SK-N-SH (cell line): Measurements from ENCODE around the gene RNF167. TPM values are rescaled to one million over a fixed set of nuclear protein-coding genes. Genes with fewer than 3 reads are reported as not detected.

Experiments used
- CTCF ChIA-PET: fragments of 300-600, 350-600 bp; formaldehyde crosslinking; extraction: SDS; loops from one replicate; lab custom pipeline; 2021; lab: Yijun Ruan, JAX
- POLR2A ChIA-PET: fragments of 350-600 bp; sonication (Branson Sonifier 250); formaldehyde crosslinking; extraction: SDS; loops from one replicate; lab custom pipeline; 2020; ENCODE audit warnings: antibody characterized with exemption, inconsistent platforms; lab: Yijun Ruan, JAX
- DNase-seq: peaks from one replicate; pipeline ENCODE4 v3.0.0; 2012
- H2AFZ ChIP-seq: fragments of 200-600 bp; sonication (generic); 2 replicates; pipeline ENCODE4 v1.8.1; 2016; ENCODE audit warnings: antibody characterized with exemption, mild to moderate bottlenecking, low read depth
- H3F3A ChIP-seq: fragments of 200-600 bp; sonication (generic); replicated peaks from 2 replicates; pipeline ENCODE3; 2016; ENCODE audit warnings: antibody characterized with exemption, mild to moderate bottlenecking; ENCODE audit not compliant: insufficient read depth
- H3K27ac ChIP-seq, 2 experiments: fragments of 200-500 bp in 1 of 2; fragments of 200-600 bp in 1 of 2; sonication (Bioruptor generic) in 1 of 2; sonication (generic), shearing (Covaris generic) in 1 of 2; 2 replicates each; pipeline versions ENCODE4 v1.5.1 to v1.6.1; 2014 to 2016; ENCODE audit warnings: low read depth in 2 of 2, inconsistent platforms in 1 of 2, low read length in 1 of 2, mild to moderate bottlenecking in 1 of 2, mixed read lengths in 1 of 2
- H3K27me3 ChIP-seq: fragments of 200-600 bp; sonication (generic), shearing (Covaris generic); 2 replicates; pipeline ENCODE4 v1.6.1; 2016; ENCODE audit warnings: mixed run types; ENCODE audit not compliant: insufficient read depth
- H3K36me3 ChIP-seq, 2 experiments: fragments of 200-500 bp in 1 of 2; fragments of 200-600 bp in 1 of 2; sonication (Bioruptor generic) in 1 of 2; sonication (generic) in 1 of 2; replicated peaks in 1 of 2; 2 replicates each; pipeline versions ENCODE3 to v1.5.1; 2014 to 2016; ENCODE audit warnings: low read length in 1 of 2, mild to moderate bottlenecking in 1 of 2; ENCODE audit not compliant: insufficient read depth in 2 of 2, control insufficient read depth in 1 of 2
- H3K4me1 ChIP-seq, 2 experiments: fragments of 200-500 bp in 1 of 2; fragments of 200-600 bp in 1 of 2; sonication (Bioruptor generic) in 1 of 2; sonication (generic), shearing (Covaris generic) in 1 of 2; 2 replicates each; pipeline versions ENCODE4 v1.5.1 to v1.6.1; 2014 to 2016; ENCODE audit warnings: low read depth in 1 of 2, low read length in 1 of 2, mixed run types in 1 of 2; ENCODE audit not compliant: insufficient read depth in 2 of 2, control insufficient read depth in 1 of 2
- H3K4me2 ChIP-seq: fragments of 200-600 bp; sonication (generic), shearing (Covaris generic); 2 replicates; pipeline ENCODE4 v1.6.1; 2017; ENCODE audit warnings: mixed run types
- H3K4me3 ChIP-seq, 2 experiments: fragments of 200-500 bp in 1 of 2; fragments of 200-600 bp in 1 of 2; sonication (Bioruptor generic) in 1 of 2; sonication (generic), shearing (Covaris generic) in 1 of 2; 2 replicates each; pipeline versions ENCODE4 v1.5.1 to v1.8.1; 2014 to 2016; ENCODE audit warnings: low read depth in 2 of 2, inconsistent platforms in 1 of 2, low read length in 1 of 2, mild to moderate bottlenecking in 1 of 2, mixed read lengths in 1 of 2, moderate library complexity in 1 of 2
- H3K79me2 ChIP-seq: fragments of 200-600 bp; sonication (generic); 2 replicates; pipeline ENCODE4 v1.8.1; 2017; ENCODE audit warnings: mild to moderate bottlenecking; ENCODE audit not compliant: insufficient read depth
- H3K9ac ChIP-seq: fragments of 200-600 bp; sonication (generic); 2 replicates; pipeline ENCODE4 v1.6.1; 2017; ENCODE audit warnings: mixed run types
- H3K9me2 ChIP-seq: fragments of 200-600 bp; sonication (generic); 2 replicates; pipeline ENCODE4 v1.6.1; 2017; ENCODE audit warnings: mixed run types
- H3K9me3 ChIP-seq: fragments of 200-600 bp; sonication (generic); 2 replicates; pipeline ENCODE4 v1.6.1; 2017; ENCODE audit warnings: mixed run types, mild to moderate bottlenecking, moderate library complexity
- H4K20me1 ChIP-seq: fragments of 200-600 bp; sonication (generic); 2 replicates; pipeline ENCODE4 v1.6.1; 2017; ENCODE audit warnings: mild to moderate bottlenecking, mixed run types; ENCODE audit not compliant: insufficient read depth
- CHD2 ChIP-seq: fragments of 150-350 bp; IDR thresholded peaks from 2 replicates; pipeline ENCODE4 v1.6.1; 2018; ENCODE audit warnings: low read length; ENCODE audit not compliant: partially characterized antibody
- CTCF ChIP-seq: fragments of 200-600 bp; sonication (generic); IDR thresholded peaks from 2 replicates; pipeline ENCODE4 v1.6.1; 2017; ENCODE audit warnings: antibody characterized with exemption, mild to moderate bottlenecking, moderate library complexity
- ELF1 ChIP-seq: IDR thresholded peaks from 2 replicates; pipeline ENCODE4 v1.4.0; 2012
- FOXM1 ChIP-seq: IDR thresholded peaks from 2 replicates; pipeline ENCODE4 v1.4.0; 2012; ENCODE audit warnings: low read depth, mild to moderate bottlenecking
- MEF2A ChIP-seq: IDR thresholded peaks from 2 replicates; pipeline ENCODE4 v1.4.0; 2012; ENCODE audit warnings: low read depth, borderline replicate concordance
- MXI1 ChIP-seq: IDR thresholded peaks from 2 replicates; pipeline ENCODE4 v1.6.1; 2012; ENCODE audit warnings: mild to moderate bottlenecking, low read depth, low read length, improper control_type of control experiment
- RFX5 ChIP-seq: IDR thresholded peaks from 2 replicates; pipeline ENCODE4 v1.6.1; 2012; ENCODE audit warnings: mild to moderate bottlenecking, improper control_type of control experiment, low read length
- SIN3A ChIP-seq: IDR thresholded peaks from 2 replicates; pipeline ENCODE4 v1.6.1; 2012; ENCODE audit warnings: low read depth, mild to moderate bottlenecking, low read length, moderate library complexity, borderline replicate concordance
- SMC3 ChIP-seq: IDR thresholded peaks from 2 replicates; pipeline ENCODE4 v1.6.1; 2012; ENCODE audit warnings: low read depth, low read length, improper control_type of control experiment
- ZBTB33 ChIP-seq: IDR thresholded peaks from 2 replicates; pipeline ENCODE4 v1.4.0; 2012; ENCODE audit warnings: low read depth, borderline replicate concordance
- WGBS: methylation state at CpG from one replicate; pipeline ENCODE4 v1.1.6; 2017; ENCODE audit warnings: low lambda C conversion rate; 5-methylcytosine and 5-hydroxymethylcytosine counted together
- polyA plus RNA-seq, 3 experiments: library from polyadenylated mRNA; depleted of rRNA; stranded (reverse); fragments of >200 nt; gene quantifications; 2 replicates each; pipeline ENCODE4 v1.2.3, GENCODE V29; 2012

RNF167 gene
- polyA plus RNA-seq, 1 of the 3 experiments (the other 2 are of a cell fraction): 115 TPM

GRCh38 chr17:4959261-4959965, 19.3 kb downstream of the RNF167 start:
- Histone ChIP-seq H3K9me2 (no peaks in the 10 kb centered on the region), H2AFZ (no peak overlapping the region), H3K79me2 (peaks cover 5% of the 10 kb centered on the region; the same call in 1 of the 2 replicates), H3K4me2 (no peak overlapping the region), H3K4me3 (no peak overlapping the region), H3K36me3 (peaks cover 4 to 12% of the 10 kb centered on the region in 2 experiments), H4K20me1 (no peaks in the 10 kb centered on the region), H3K9me3 (no peaks in the 10 kb centered on the region), H3K9ac (no peak overlapping the region), H3K4me1 (no peaks in the 10 kb centered on the region), H3K27me3 (no peaks in the 10 kb centered on the region), H3K27ac (no peak overlapping the region), H3F3A (peaks cover 10% of the 10 kb centered on the region)
- DNase-seq: no peak
- CTCF ChIA-PET: interaction anchor here (0.7 to 1.1 kb wide), 2 partner anchors 21 to 46 kb away, joined by 3 read pairs; no protein-coding TSS in a partner anchor
- TF ChIP-seq CTCF (no peak), SIN3A (no peak), RFX5 (no peak), FOXM1 (no peak), MXI1 (no peak), MEF2A (no peak)
- POLR2A ChIA-PET: interaction anchor here (0.6 to 0.7 kb wide), 2 partner anchors 8 kb away, joined by 3 read pairs; partner anchors contain the start of gene SPAG7
- 96% methylated on average over 13 of the region's 18 CpGs for WGBS

GRCh38 chr17:4960279-4960922, 20.3 kb downstream of the RNF167 start:
- H3K79me2 ChIP-seq: peaks cover 13% of the 10 kb centered on the region; the same call in 1 of the 2 replicates
- H3F3A ChIP-seq: peaks cover 13% of the 10 kb centered on the region
- H3K9ac ChIP-seq: no peak overlapping the region
- no peak overlapping the region for H3K4me3 ChIP-seq
- ChIA-PET CTCF (no interaction called here), POLR2A (no interaction called here)
- H3K27me3 ChIP-seq: no peaks in the 10 kb centered on the region
- peaks cover 4 to 17% of the 10 kb centered on the region in 2 experiments for H3K36me3 ChIP-seq
- no peak for TF ChIP-seq ZBTB33
- TF ChIP-seq ELF1: no peak
- TF ChIP-seq SMC3: no peak
- no peak for TF ChIP-seq CHD2
- WGBS: 92% methylated on average over 9 of the region's 9 CpGs
- no peak overlapping the region for H2AFZ ChIP-seq
- H3K9me3 ChIP-seq: no peaks in the 10 kb centered on the region
- no peak overlapping the region for H3K27ac ChIP-seq
- no peak overlapping the region for H3K4me2 ChIP-seq
- no peaks in the 10 kb centered on the region for H4K20me1 ChIP-seq
- H3K9me2 ChIP-seq: no peaks in the 10 kb centered on the region
- no peak for DNase-seq
- H3K4me1 ChIP-seq: peaks cover 0 to under 1% of the 10 kb centered on the region in 2 experiments; a peak in 1 of 4 replicates
